ENCODE measurements around the gene FBXW11. TPM values are rescaled to one million over a fixed set of nuclear protein-coding genes. Genes with fewer than 3 reads are reported as not detected.

Gene FBXW11
- total RNA-seq, 1 experiment from 2014 or later = 72.9 TPM

DNA sequence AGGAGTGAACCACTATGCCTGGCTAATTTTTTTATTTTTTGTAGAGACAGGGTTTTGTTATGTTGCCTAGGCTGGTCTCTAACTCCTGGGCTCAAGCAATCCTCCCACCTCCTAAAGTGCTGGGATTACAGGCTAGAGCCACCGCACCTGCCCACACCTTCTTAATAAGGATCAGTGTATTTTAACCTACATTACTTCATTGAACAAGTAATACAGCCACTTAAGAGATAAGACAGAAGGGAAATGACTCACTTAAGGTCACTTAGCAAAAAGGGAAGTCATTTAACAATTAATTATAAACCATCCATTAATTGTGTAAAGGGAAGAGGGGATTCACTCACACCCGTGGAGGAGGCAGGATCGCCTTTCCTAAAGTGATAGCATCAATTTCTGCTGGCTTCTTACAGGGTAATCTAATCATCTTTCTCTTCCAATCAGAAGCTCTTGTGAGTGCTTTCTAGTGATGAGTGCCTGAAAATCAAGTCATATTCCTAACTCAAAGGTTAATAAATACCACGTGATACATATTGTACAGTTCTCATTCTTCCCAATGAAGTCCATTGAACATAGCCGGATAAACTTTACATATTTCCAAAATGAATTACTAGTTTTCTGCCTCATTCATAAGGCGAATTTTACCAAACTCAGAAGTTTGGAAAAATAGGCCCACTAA is 3.5 kb downstream of the FBXW11 start:
- Histone ChIP-seq H3K4me2 (ENCODE audit: low read depth, low read length, poor library complexity, severe bottlenecking) (peak overlapping the region; percentile 90), H4K20me1 (ENCODE audit: insufficient read depth, low read depth, low read length) (peaks cover 17% of the 10 kb centered on the region), H3K4me1 (ENCODE audit: low read length) (peaks cover 64% of the 10 kb centered on the region), H3K9me3 (ENCODE audit: low read length) (no peaks in the 10 kb centered on the region), H2AFZ (ENCODE audit: low read length) (no peak overlapping the region), H3K9me2 (replicated peaks; ENCODE audit: insufficient read depth, low read length) (no peaks in the 10 kb centered on the region), H3K36me3 (ENCODE audit: insufficient read depth, low read length) (peaks cover 5% of the 10 kb centered on the region; the same call in 1 of the 2 replicates), H3K27me3 (ENCODE audit: low read length) (no peaks in the 10 kb centered on the region), H3K27ac (ENCODE audit: low read length) (peak overlapping the region; percentile 71), H3K9ac (ENCODE audit: low read length) (peak overlapping the region; percentile 78; the same call in 1 of the 2 replicates), H3K4me3 (ENCODE audit: low read length) (peak overlapping the region; percentile 83), H3K79me2 (ENCODE audit: low read length) (peaks cover 90% of the 10 kb centered on the region)
- peak; percentile 59 for DNase-seq

DNA sequence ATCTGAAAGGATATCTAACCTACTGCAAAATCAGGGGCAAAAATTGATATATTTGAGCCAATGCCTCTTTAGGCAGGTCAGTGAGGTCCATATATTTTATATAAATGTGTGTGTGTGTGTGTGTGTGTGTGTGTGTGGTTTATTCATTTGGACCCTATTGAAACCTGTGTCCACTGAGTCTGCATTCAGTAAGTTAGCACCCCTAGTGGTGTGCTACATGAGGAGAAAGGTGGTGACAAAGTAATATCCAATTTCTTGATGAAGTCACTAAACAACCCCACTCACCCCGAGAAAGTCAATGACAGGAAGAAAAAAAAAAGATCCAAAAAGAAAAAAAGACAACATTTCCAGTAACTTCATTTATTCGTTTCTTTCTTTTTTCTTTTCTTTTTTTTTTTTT is 4.1 kb downstream of the FBXW11 start:
- peak overlapping the region; percentile 90 for H3K4me2 ChIP-seq (ENCODE audit: low read depth, low read length, poor library complexity, severe bottlenecking)

DNA sequence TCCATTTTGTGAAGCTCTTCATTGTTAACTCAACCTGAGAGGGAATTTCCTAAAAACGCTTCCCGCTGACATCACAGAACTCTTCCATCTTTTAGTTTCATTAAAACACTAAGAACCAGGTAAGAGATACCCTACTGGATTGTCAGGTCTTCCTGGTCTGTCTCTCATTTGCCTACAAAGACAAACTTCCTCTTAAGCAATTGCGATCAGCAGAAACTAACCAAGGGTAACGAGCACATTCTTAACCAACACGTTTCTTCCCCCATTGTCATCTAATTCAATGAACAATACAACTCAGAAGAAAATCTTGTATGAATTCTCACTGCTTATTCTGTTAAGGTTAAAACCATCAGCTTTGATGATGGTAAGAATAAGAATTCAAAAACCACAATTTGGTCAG is 6.6 kb downstream of the FBXW11 start:
- H3K4me1 ChIP-seq (ENCODE audit: low read length) = peaks cover 65% of the 10 kb centered on the region
- peaks cover 10% of the 10 kb centered on the region for H4K20me1 ChIP-seq (ENCODE audit: insufficient read depth, low read depth, low read length)
- peaks cover 5% of the 10 kb centered on the region; the same call in 1 of the 2 replicates for H3K36me3 ChIP-seq (ENCODE audit: insufficient read depth, low read length)
- peak overlapping the region; percentile 3 for H3K27ac ChIP-seq (ENCODE audit: low read length)
- peak overlapping the region; percentile 9 for H3K4me3 ChIP-seq (ENCODE audit: low read length)
- peak overlapping the region; percentile 31 for H3K4me2 ChIP-seq (ENCODE audit: low read depth, low read length, poor library complexity, severe bottlenecking)
- peaks cover 98% of the 10 kb centered on the region for H3K79me2 ChIP-seq (ENCODE audit: low read length)
- no peaks in the 10 kb centered on the region for H3K9me2 ChIP-seq (replicated peaks; ENCODE audit: insufficient read depth, low read length)
- DNase-seq = peak; percentile 77
- H3K9ac ChIP-seq (ENCODE audit: low read length) = peak overlapping the region; percentile 10; the same call in 1 of the 2 replicates
- no peak overlapping the region for H2AFZ ChIP-seq (ENCODE audit: low read length)
- H3K27me3 ChIP-seq (ENCODE audit: low read length) = no peaks in the 10 kb centered on the region
- no peaks in the 10 kb centered on the region for H3K9me3 ChIP-seq (ENCODE audit: low read length)

More for the DNA sequence above, 4.1 kb downstream of the FBXW11 start:
- Histone ChIP-seq H3K9ac (ENCODE audit: low read length) (no peak overlapping the region), H2AFZ (ENCODE audit: low read length) (no peak overlapping the region), H3K4me3 (ENCODE audit: low read length) (no peak overlapping the region), H3K9me3 (ENCODE audit: low read length) (no peaks in the 10 kb centered on the region), H3K27ac (ENCODE audit: low read length) (peak overlapping the region; percentile 71; the same call in 1 of the 2 replicates), H3K36me3 (ENCODE audit: insufficient read depth, low read length) (peaks cover 5% of the 10 kb centered on the region; the same call in 1 of the 2 replicates), H3K4me1 (ENCODE audit: low read length) (peaks cover 59% of the 10 kb centered on the region), H3K79me2 (ENCODE audit: low read length) (peaks cover 93% of the 10 kb centered on the region), H3K27me3 (ENCODE audit: low read length) (no peaks in the 10 kb centered on the region), H4K20me1 (ENCODE audit: insufficient read depth, low read depth, low read length) (peaks cover 17% of the 10 kb centered on the region), H3K9me2 (replicated peaks; ENCODE audit: insufficient read depth, low read length) (no peaks in the 10 kb centered on the region)
- peak; percentile 74 for DNase-seq

DNA sequence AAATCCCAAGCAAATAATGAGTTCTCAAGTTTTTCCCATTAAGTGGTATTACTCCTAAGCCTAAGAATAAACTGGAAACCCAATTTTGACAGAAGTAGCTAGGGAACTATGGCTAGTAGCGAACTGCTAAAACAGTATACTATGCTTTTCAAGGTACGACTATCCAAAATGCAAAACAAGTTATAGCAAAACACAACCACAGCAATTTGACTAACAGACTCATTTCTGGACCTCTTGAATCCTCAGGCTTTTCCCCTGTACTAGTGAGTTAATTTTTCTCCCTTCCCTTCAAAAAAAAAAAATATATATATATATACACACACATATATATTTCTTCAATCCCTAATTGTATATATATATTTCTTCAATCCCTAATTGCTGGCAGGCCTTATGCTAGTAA is 7.3 kb downstream of the FBXW11 start:
- Histone ChIP-seq H3K4me3 (ENCODE audit: low read length) (no peak overlapping the region), H4K20me1 (ENCODE audit: insufficient read depth, low read depth, low read length) (peaks cover 5% of the 10 kb centered on the region; the same call in 1 of the 2 replicates)

DNA sequence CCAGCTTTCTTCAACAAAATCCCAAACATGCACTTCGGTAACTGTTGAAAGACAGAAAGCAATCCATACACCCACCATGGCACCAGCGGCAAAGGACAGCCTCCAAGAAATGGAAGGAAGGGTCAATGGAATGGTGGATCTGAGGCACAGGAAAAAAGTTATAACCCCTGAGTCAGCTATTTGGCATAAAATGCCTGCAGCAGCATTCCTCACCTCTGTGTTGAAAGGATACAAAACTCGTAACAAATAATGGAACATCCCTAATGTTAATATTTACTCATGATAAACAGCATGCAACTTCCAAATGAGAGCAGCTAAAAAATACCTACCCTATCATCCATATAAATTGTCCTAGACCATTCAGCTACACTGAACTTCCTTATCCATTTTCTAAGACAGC is 9.4 kb downstream of the FBXW11 start:
- no peaks in the 10 kb centered on the region for H3K9me3 ChIP-seq (ENCODE audit: low read length)
- no peaks in the 10 kb centered on the region for H3K27me3 ChIP-seq (ENCODE audit: low read length)
- H2AFZ ChIP-seq (ENCODE audit: low read length) = no peak overlapping the region
- H4K20me1 ChIP-seq (ENCODE audit: insufficient read depth, low read depth, low read length) = no peaks in the 10 kb centered on the region
- DNase-seq = no peak
- peaks cover 36% of the 10 kb centered on the region for H3K4me1 ChIP-seq (ENCODE audit: low read length)
- H3K4me3 ChIP-seq (ENCODE audit: low read length) = no peak overlapping the region
- no peak overlapping the region for H3K4me2 ChIP-seq (ENCODE audit: low read depth, low read length, poor library complexity, severe bottlenecking)
- H3K36me3 ChIP-seq (ENCODE audit: insufficient read depth, low read length) = peaks cover 3% of the 10 kb centered on the region
- H3K9me2 ChIP-seq (replicated peaks; ENCODE audit: insufficient read depth, low read length) = no peaks in the 10 kb centered on the region
- H3K9ac ChIP-seq (ENCODE audit: low read length) = no peak overlapping the region
- peaks cover 98% of the 10 kb centered on the region for H3K79me2 ChIP-seq (ENCODE audit: low read length)
- no peak overlapping the region for H3K27ac ChIP-seq (ENCODE audit: low read length)

More for the DNA sequence above, 7.3 kb downstream of the FBXW11 start:
- H3K4me2 ChIP-seq (ENCODE audit: low read depth, low read length, poor library complexity, severe bottlenecking) = no peak overlapping the region
- DNase-seq = no peak
- no peak overlapping the region for H3K9ac ChIP-seq (ENCODE audit: low read length)
- no peaks in the 10 kb centered on the region for H3K9me2 ChIP-seq (replicated peaks; ENCODE audit: insufficient read depth, low read length)
- no peaks in the 10 kb centered on the region for H3K9me3 ChIP-seq (ENCODE audit: low read length)
- peak overlapping the region; percentile 3; the same call in 1 of the 2 replicates for H3K27ac ChIP-seq (ENCODE audit: low read length)
- peaks cover 57% of the 10 kb centered on the region for H3K4me1 ChIP-seq (ENCODE audit: low read length)
- H3K79me2 ChIP-seq (ENCODE audit: low read length) = peaks cover 98% of the 10 kb centered on the region
- no peak overlapping the region for H2AFZ ChIP-seq (ENCODE audit: low read length)
- no peaks in the 10 kb centered on the region for H3K27me3 ChIP-seq (ENCODE audit: low read length)
- peaks cover 5% of the 10 kb centered on the region; the same call in 1 of the 2 replicates for H3K36me3 ChIP-seq (ENCODE audit: insufficient read depth, low read length)

DNA sequence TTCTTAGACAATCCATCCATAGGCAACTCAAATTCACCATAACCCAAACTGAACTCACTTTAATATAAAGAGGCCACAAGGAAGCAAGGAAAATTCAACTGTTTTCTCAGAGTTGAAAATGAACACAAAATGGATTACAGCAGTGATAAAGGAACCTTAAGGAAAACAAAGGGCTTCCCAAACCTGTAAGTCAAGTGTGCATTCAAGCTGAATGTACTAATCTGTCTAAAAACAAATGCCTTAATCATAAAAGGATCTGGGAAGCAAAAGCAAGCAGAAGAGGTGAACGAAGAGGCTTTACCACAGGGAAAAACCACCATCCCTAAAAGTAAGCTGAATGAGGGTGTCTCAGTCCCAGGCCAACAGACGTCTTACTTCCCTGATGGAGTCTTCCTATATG is 13.6 kb downstream of the FBXW11 start:
- Histone ChIP-seq H3K36me3 (ENCODE audit: insufficient read depth, low read length) (peaks cover 6% of the 10 kb centered on the region; the same call in 1 of the 2 replicates), H3K4me1 (ENCODE audit: low read length) (peaks cover 9% of the 10 kb centered on the region), H3K9me2 (replicated peaks; ENCODE audit: insufficient read depth, low read length) (no peaks in the 10 kb centered on the region), H3K27me3 (ENCODE audit: low read length) (no peaks in the 10 kb centered on the region), H3K9me3 (ENCODE audit: low read length) (no peaks in the 10 kb centered on the region), H3K27ac (ENCODE audit: low read length) (no peak overlapping the region), H3K4me3 (ENCODE audit: low read length) (no peak overlapping the region), H2AFZ (ENCODE audit: low read length) (no peak overlapping the region), H3K79me2 (ENCODE audit: low read length) (peaks cover 94% of the 10 kb centered on the region), H4K20me1 (ENCODE audit: insufficient read depth, low read depth, low read length) (no peaks in the 10 kb centered on the region), H3K4me2 (ENCODE audit: low read depth, low read length, poor library complexity, severe bottlenecking) (no peak overlapping the region), H3K9ac (ENCODE audit: low read length) (no peak overlapping the region)
- DNase-seq = no peak

DNA sequence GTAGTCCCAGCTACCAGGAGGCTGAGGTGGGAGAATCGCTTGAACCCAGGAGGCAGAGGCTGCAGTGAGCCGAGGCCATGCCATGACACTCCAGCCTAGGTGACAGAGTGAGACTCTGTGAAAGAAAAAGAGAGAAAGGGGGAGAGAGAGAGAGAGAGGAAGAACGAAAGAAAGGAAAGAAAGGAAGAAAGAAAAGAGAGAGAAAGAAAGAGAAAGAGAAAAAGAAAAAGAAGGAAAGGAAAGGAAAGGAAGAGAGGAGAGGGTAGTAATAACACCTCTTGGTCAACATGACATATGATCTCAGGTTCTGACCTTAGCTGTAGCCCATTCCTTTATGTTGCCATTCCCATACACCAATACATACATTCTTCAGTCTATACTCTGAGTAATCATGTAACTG is 14.1 kb downstream of the FBXW11 start:
- Histone ChIP-seq H2AFZ (ENCODE audit: low read length) (no peak overlapping the region), H3K27me3 (ENCODE audit: low read length) (no peaks in the 10 kb centered on the region), H3K4me1 (ENCODE audit: low read length) (peaks cover 9% of the 10 kb centered on the region), H3K36me3 (ENCODE audit: insufficient read depth, low read length) (peaks cover 6% of the 10 kb centered on the region; the same call in 1 of the 2 replicates), H3K27ac (ENCODE audit: low read length) (no peak overlapping the region), H4K20me1 (ENCODE audit: insufficient read depth, low read depth, low read length) (no peaks in the 10 kb centered on the region), H3K4me2 (ENCODE audit: low read depth, low read length, poor library complexity, severe bottlenecking) (no peak overlapping the region), H3K4me3 (ENCODE audit: low read length) (no peak overlapping the region), H3K9ac (ENCODE audit: low read length) (no peak overlapping the region), H3K9me2 (replicated peaks; ENCODE audit: insufficient read depth, low read length) (no peaks in the 10 kb centered on the region), H3K79me2 (ENCODE audit: low read length) (peaks cover 94% of the 10 kb centered on the region), H3K9me3 (ENCODE audit: low read length) (no peaks in the 10 kb centered on the region)
- no peak for DNase-seq

DNA sequence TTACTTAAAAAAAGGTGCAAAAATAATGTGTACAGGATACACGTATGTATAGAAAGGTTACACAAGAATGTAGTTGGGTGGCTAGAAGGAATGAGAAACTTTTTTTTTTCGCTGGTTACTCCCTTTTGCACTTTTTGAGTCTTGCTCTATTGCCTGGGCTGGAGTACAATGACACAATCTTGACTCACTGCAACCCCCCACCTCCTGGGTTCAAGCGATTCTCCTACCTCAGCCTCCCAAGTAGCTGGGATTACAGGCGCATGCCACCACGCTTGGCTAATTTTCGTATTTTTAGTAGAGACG is 15.8 kb downstream of the FBXW11 start:
- Histone ChIP-seq H2AFZ (ENCODE audit: low read length) (no peak overlapping the region), H4K20me1 (ENCODE audit: insufficient read depth, low read depth, low read length) (no peaks in the 10 kb centered on the region), H3K79me2 (ENCODE audit: low read length) (peaks cover 93% of the 10 kb centered on the region), H3K36me3 (ENCODE audit: insufficient read depth, low read length) (peaks cover 6% of the 10 kb centered on the region), H3K9me2 (replicated peaks; ENCODE audit: insufficient read depth, low read length) (no peaks in the 10 kb centered on the region), H3K27me3 (ENCODE audit: low read length) (no peaks in the 10 kb centered on the region), H3K9ac (ENCODE audit: low read length) (no peak overlapping the region), H3K4me1 (ENCODE audit: low read length) (peaks cover 5% of the 10 kb centered on the region), H3K4me3 (ENCODE audit: low read length) (no peak overlapping the region), H3K9me3 (ENCODE audit: low read length) (no peaks in the 10 kb centered on the region), H3K4me2 (ENCODE audit: low read depth, low read length, poor library complexity, severe bottlenecking) (no peak overlapping the region), H3K27ac (ENCODE audit: low read length) (no peak overlapping the region)
- no peak for DNase-seq

Data from Karpas-422 (cell line).